GM20000 (cell line): Measurements from ENCODE around the gene BACH1.
"Not testable (repeated sequence)": the region's sequence is repeated elsewhere in the genome, so short reads cannot be mapped to it uniquely, and the experiment has no call there.

Experiments used
- DNase-seq: peaks from one replicate; pipeline ENCODE4 v3.0.0; 2012; ENCODE audit warnings: low spot score
- CTCF ChIP-seq: IDR thresholded peaks from 2 replicates; pipeline ENCODE4 v1.5.1; 2012; ENCODE audit warnings: mild to moderate bottlenecking, control low read depth; ENCODE audit errors: extremely low read depth, missing control alignments

Gene BACH1

GRCh38 chr21:29279558-29279957, 19.2 kb upstream of the BACH1 start:
- no peak for DNase-seq
- TF ChIP-seq CTCF, result no peak

GRCh38 chr21:29281801-29282200, 16.9 kb upstream of the BACH1 start:
- not testable (repeated sequence) for DNase-seq

GRCh38 chr21:29287383-29287782, 11.3 kb upstream of the BACH1 start:
- TF ChIP-seq CTCF, result no peak
- no peak for DNase-seq

GRCh38 chr21:29288239-29288638, 10.5 kb upstream of the BACH1 start:
- no peak for TF ChIP-seq CTCF
- DNase-seq, result no peak

- TF ChIP-seq CTCF, result no peak
- no peak for DNase-seq
Observed at GRCh38 chr21:29289317-29289716, 9.4 kb upstream of the BACH1 start.

GRCh38 chr21:29290240-29290639, 8.5 kb upstream of the BACH1 start:
- TF ChIP-seq CTCF, result no peak
- DNase-seq, result no peak

GRCh38 chr21:29293495-29293894, 5.2 kb upstream of the BACH1 start:
- peak; percentile 60 for DNase-seq
- TF ChIP-seq CTCF, result no peak

GRCh38 chr21:29295066-29295650, 3.6 kb upstream of the BACH1 start:
- TF ChIP-seq CTCF, result no peak
- DNase-seq, result no peak
